A549 (cell line): Measurements from ENCODE around the gene TMEM54. TPM values are rescaled to one million over a fixed set of nuclear protein-coding genes. Genes with fewer than 3 reads are reported as not detected.

Source experiments
- ATAC-seq, 2 experiments: fragments of 200-7000 bp in 1 of 2; fragments of >200 bp in 1 of 2; cut with Nextera tagmentation in 1 of 2; cut with Tn5 transposase in 1 of 2; 3 replicates each; pipeline versions ENCODE4 v1.8.0 to v1.9.1; 2018 to 2020; ENCODE audit warnings: mild to moderate bottlenecking in 1 of 2, moderate library complexity in 1 of 2
- CTCF ChIA-PET: fragments of 300-600 bp; sonication (Branson Sonifier 250); formaldehyde crosslinking; extraction: SDS; loops from one replicate; lab custom pipeline; 2021; ENCODE audit warnings: antibody characterized with exemption, inconsistent platforms; lab: Yijun Ruan, JAX
- POLR2A ChIA-PET: fragments of 350-600 bp; formaldehyde crosslinking; extraction: SDS; loops from one replicate; lab custom pipeline; 2021; ENCODE audit warnings: antibody characterized with exemption, inconsistent platforms; lab: Yijun Ruan, JAX
- DNase-seq, 2 experiments: peaks; one replicate each; pipeline versions ENCODE4 v3.0.0 to v3.0.0-alpha.2; 2011 to 2016; ENCODE audit warnings: low read depth in 1 of 2, low spot score in 1 of 2
- FAIRE-seq: peaks from 2 replicates; lab custom pipeline; 2011; peaks lifted over from hg19 to GRCh38; lab: Jason Lieb, UNC
- H3K27ac ChIP-seq, 2 experiments: fragments of >200 bp; sonication (Bioruptor Twin); formaldehyde crosslinking; 3 replicates each; pipeline ENCODE4 v1.5.1; 2016 to 2017
- H3K4me1 ChIP-seq: fragments of >200 bp; sonication (Bioruptor Twin); formaldehyde crosslinking; 3 replicates; pipeline ENCODE4 v1.6.1; 2016
- H3K4me2 ChIP-seq: fragments of >200 bp; sonication (Bioruptor Twin); formaldehyde crosslinking; 3 replicates; pipeline ENCODE4 v1.6.1; 2016
- H3K4me3 ChIP-seq: fragments of >200 bp; sonication (Bioruptor Twin); formaldehyde crosslinking; 3 replicates; pipeline ENCODE4 v1.5.1; 2016
- H3K9me3 ChIP-seq: fragments of >200 bp; sonication (Bioruptor Twin); formaldehyde crosslinking; 3 replicates; pipeline ENCODE4 v1.6.1; 2016
- BCL3 ChIP-seq: fragments of >200 bp; sonication (Bioruptor Twin); formaldehyde crosslinking; IDR thresholded peaks from 3 replicates; pipeline ENCODE4 v1.6.1; 2016
- CBX8 ChIP-seq: fragments of 200-600 bp; sonication (generic); IDR thresholded peaks from 2 replicates; pipeline ENCODE4 v1.6.1; 2016
- CEBPB ChIP-seq, 2 experiments: fragments of >200 bp in 1 of 2; sonication (Bioruptor Twin) in 1 of 2; formaldehyde crosslinking in 1 of 2; IDR thresholded peaks; 2 replicates each; pipeline ENCODE4 v1.6.1; 2012 to 2016
- CHD4 ChIP-seq: fragments of 200-600 bp; sonication (generic); IDR thresholded peaks from 2 replicates; pipeline ENCODE4 v1.6.1; 2016; ENCODE audit warnings: antibody characterized with exemption, mild to moderate bottlenecking, borderline replicate concordance
- EHF ChIP-seq: fragments of 250-450 bp; sonication (Bioruptor Pico); IDR thresholded peaks from 2 replicates; pipeline ENCODE4 v1.5.0; 2020; ENCODE audit warnings: mild to moderate bottlenecking
- EP300 ChIP-seq, 2 experiments: fragments of >200 bp; sonication (Bioruptor Twin); formaldehyde crosslinking; IDR thresholded peaks; 2 replicates in 1 of 2; 3 replicates in 1 of 2; pipeline ENCODE4 v1.6.1; 2016 to 2017
- FOSL2 ChIP-seq, 2 experiments: fragments of 450-650 bp in 1 of 2; fragments of >200 bp in 1 of 2; sonication (Bioruptor Twin) in 1 of 2; formaldehyde crosslinking; IDR thresholded peaks; 2 replicates each; pipeline versions ENCODE4 v1.5.0 to v1.6.1; 2016 to 2020; ENCODE audit warnings: mild to moderate bottlenecking in 1 of 2, moderate library complexity in 1 of 2
- GATA3 ChIP-seq: IDR thresholded peaks from 2 replicates; pipeline ENCODE4 v1.6.1; 2012; ENCODE audit warnings: borderline replicate concordance
- HDAC2 ChIP-seq: fragments of 200-600 bp; sonication (generic); IDR thresholded peaks from 2 replicates; pipeline ENCODE4 v1.6.1; 2016
- HES2 ChIP-seq: fragments of >200 bp; sonication (Bioruptor Twin); formaldehyde crosslinking; IDR thresholded peaks from 2 replicates; pipeline ENCODE4 v1.6.1; 2016
- HOXA7 ChIP-seq: fragments of 250-450 bp; sonication (Bioruptor Pico); IDR thresholded peaks from 2 replicates; pipeline ENCODE4 v1.5.0; 2020; ENCODE audit warnings: mild to moderate bottlenecking, moderate library complexity
- HOXB5 ChIP-seq: fragments of 250-450 bp; sonication (Bioruptor Pico); IDR thresholded peaks from 2 replicates; pipeline ENCODE4 v1.5.0; 2020; ENCODE audit warnings: mild to moderate bottlenecking, moderate library complexity
- JUN ChIP-seq, 2 experiments: fragments of >200 bp; sonication (Bioruptor Twin); formaldehyde crosslinking; IDR thresholded peaks; 2 replicates in 1 of 2; 3 replicates in 1 of 2; pipeline ENCODE4 v1.6.1; 2016 to 2017
- KDM1A ChIP-seq: fragments of 200-600 bp; sonication (generic); IDR thresholded peaks from 2 replicates; pipeline ENCODE4 v1.6.1; 2016; ENCODE audit warnings: low read depth, mild to moderate bottlenecking
- MAFK ChIP-seq: fragments of 450-650 bp; IDR thresholded peaks from 2 replicates; pipeline ENCODE4 v1.6.1; 2014; ENCODE audit not compliant: partially characterized antibody
- MAZ ChIP-seq: fragments of 150-350 bp; IDR thresholded peaks from 2 replicates; pipeline ENCODE4 v1.6.1; 2014; ENCODE audit warnings: antibody characterized with exemption, low read depth, low read length, borderline replicate concordance
- MYC ChIP-seq: IDR thresholded peaks from 2 replicates; pipeline ENCODE4 v1.6.1; 2012; ENCODE audit warnings: mild to moderate bottlenecking, inconsistent platforms, low read length, improper control_type of control experiment, borderline replicate concordance
- NFE2L2 ChIP-seq: fragments of 150-350 bp; conservative IDR thresholded peaks from 2 replicates; pipeline ENCODE4 v1.6.1; 2014; ENCODE audit warnings: low read length
- NPAS2 ChIP-seq: fragments of 250-450 bp; sonication (Bioruptor Pico); IDR thresholded peaks from 2 replicates; pipeline ENCODE4 v1.8.0; 2022; ENCODE audit warnings: mild to moderate bottlenecking, moderate library complexity, borderline replicate concordance
- PBX3 ChIP-seq: IDR thresholded peaks from 2 replicates; pipeline ENCODE4 v1.6.1; 2012
- PHF8 ChIP-seq: fragments of 200-600 bp; sonication (generic); IDR thresholded peaks from 2 replicates; pipeline ENCODE4 v1.6.1; 2016; ENCODE audit warnings: low read depth, mild to moderate bottlenecking, antibody characterized with exemption, moderate library complexity, borderline replicate concordance
- POLR2A ChIP-seq: IDR thresholded peaks from 2 replicates; pipeline ENCODE4 v1.6.1; 2012; ENCODE audit warnings: mild to moderate bottlenecking, low read length
- RAD21 ChIP-seq, 2 experiments: fragments of >200 bp in 1 of 2; sonication (Bioruptor Twin) in 1 of 2; formaldehyde crosslinking in 1 of 2; IDR thresholded peaks in 1 of 2; conservative IDR thresholded peaks in 1 of 2; 2 replicates in 1 of 2; 3 replicates in 1 of 2; pipeline ENCODE4 v1.6.1; 2012 to 2018; ENCODE audit warnings: inconsistent platforms in 1 of 2
- RARB ChIP-seq: fragments of 250-450 bp; sonication (Bioruptor Pico); IDR thresholded peaks from 2 replicates; pipeline ENCODE4 v1.8.0; 2021; ENCODE audit warnings: mild to moderate bottlenecking, moderate library complexity
- RCOR1 ChIP-seq: fragments of 150-350 bp; IDR thresholded peaks from 2 replicates; pipeline ENCODE4 v1.6.1; 2014; ENCODE audit warnings: antibody characterized with exemption, low read length, low read depth
- REST ChIP-seq: fragments of 200-600 bp; sonication (generic); IDR thresholded peaks from 2 replicates; pipeline ENCODE4 v1.6.1; 2016; ENCODE audit warnings: antibody characterized with exemption, mild to moderate bottlenecking, moderate library complexity
- RNF2 ChIP-seq: fragments of 200-600 bp; sonication (generic); IDR thresholded peaks from 2 replicates; pipeline ENCODE4 v1.6.1; 2016; ENCODE audit warnings: low read depth, mild to moderate bottlenecking, antibody characterized with exemption, moderate library complexity, borderline replicate concordance
- SMC3 ChIP-seq: fragments of >200 bp; sonication (Bioruptor Twin); formaldehyde crosslinking; IDR thresholded peaks from 3 replicates; pipeline ENCODE4 v1.6.1; 2018; ENCODE audit warnings: inconsistent platforms
- SREBF2 ChIP-seq: fragments of 450-650 bp; IDR thresholded peaks from 2 replicates; pipeline ENCODE4 v1.6.1; 2014; ENCODE audit warnings: mild to moderate bottlenecking, moderate library complexity
- USF2 ChIP-seq: fragments of 450-650 bp; IDR thresholded peaks from 2 replicates; pipeline ENCODE4 v1.6.1; 2014; ENCODE audit warnings: antibody characterized with exemption
- WGBS: methylation state at CpG from one replicate; pipeline ENCODE4 v1.1.6; 2017; ENCODE audit errors: missing lambda C conversion rate; 5-methylcytosine and 5-hydroxymethylcytosine counted together
- polyA plus RNA-seq, 4 experiments: library from polyadenylated mRNA; depleted of rRNA in 3 of 4; stranded (reverse); fragments of >200 nt; fragmentation: RNase III in 1 of 4; extraction: RNeasy Plus Mini Kit Qiagen cat#74134 plus additional on column Dnase treatment in 1 of 4; gene quantifications; 2 replicates in 3 of 4; 3 replicates in 1 of 4; pipeline ENCODE4 v1.2.3, GENCODE V29; 2011 to 2017

TMEM54 gene
- polyA plus RNA-seq, 2 of the 4 experiments (the other 2 are of a cell fraction) = 22.1 to 29.7 TPM

GRCh38 chr1:32928285-32928684, 27.1 kb upstream of the TMEM54 start:
- 95% methylated on average over 2 of the region's 2 CpGs for WGBS
- POLR2A ChIA-PET = no interaction called here
- ATAC-seq (no peak), FAIRE-seq (no peak), DNase-seq (no peak)
- Histone ChIP-seq H3K9me3 (no peaks in the 10 kb centered on the region), H3K4me1 (no peaks in the 10 kb centered on the region), H3K4me3 (no peak overlapping the region), H3K4me2 (no peak overlapping the region), H3K27ac (no peak overlapping the region)
- CTCF ChIA-PET = interaction anchor here (1.2 to 2.6 kb wide), 4 partner anchors 35 to 157 kb away, joined by 4 to 10 read pairs (median 6); no protein-coding TSS in a partner anchor
- no peak for TF ChIP-seq HDAC2
- no peak for TF ChIP-seq SREBF2

- no peak for ATAC-seq
- H3K4me1 ChIP-seq = no peaks in the 10 kb centered on the region
- CTCF ChIA-PET = interaction anchor here (1.2 to 1.7 kb wide), 3 partner anchors 35 to 158 kb away, joined by 4 to 7 read pairs (median 4); no protein-coding TSS in a partner anchor
Observed at GRCh38 chr1:32927441-32927840, 26.3 kb upstream of the TMEM54 start.

GRCh38 chr1:32926562-32926961, 25.4 kb upstream of the TMEM54 start:
- no peak for DNase-seq
- 80% methylated on average over 6 of the region's 6 CpGs for WGBS
- H3K4me2 ChIP-seq = no peak overlapping the region
- FAIRE-seq = no peak
- no peak for ATAC-seq
- H3K27ac ChIP-seq = no peak overlapping the region
- no peak overlapping the region for H3K4me3 ChIP-seq
- H3K4me1 ChIP-seq = no peaks in the 10 kb centered on the region
- ChIA-PET CTCF (interaction anchor here (0.7 to 0.9 kb wide), 2 partner anchors 129 to 207 kb away, joined by 3 to 4 read pairs; no protein-coding TSS in a partner anchor), POLR2A (no interaction called here)
- no peaks in the 10 kb centered on the region for H3K9me3 ChIP-seq
- TF ChIP-seq RNF2 (no peak), NFE2L2 (no peak), KDM1A (no peak), SMC3 (no peak), JUN (IDR thresholded peaks at IDR 0.05) (no peak), USF2 (no peak), NPAS2 (no peak), POLR2A (no peak), REST (no peak), MYC (no peak), CBX8 (no peak), MAZ (no peak), MAFK (no peak), RARB (no peak), CEBPB (IDR thresholded peaks at IDR 0.05) (no peak)

More at GRCh38 chr1:32927441-32927840, 26.3 kb upstream of the TMEM54 start:
- FAIRE-seq (no peak), DNase-seq (no peak)
- no peak overlapping the region for H3K4me2 ChIP-seq
- no peak overlapping the region for H3K27ac ChIP-seq
- POLR2A ChIA-PET = no interaction called here
- no peak overlapping the region for H3K4me3 ChIP-seq
- no peaks in the 10 kb centered on the region for H3K9me3 ChIP-seq
- TF ChIP-seq HDAC2 (no peak), NFE2L2 (no peak), RARB (no peak), GATA3 (no peak), HOXA7 (CRISPR knock-in tag) (no peak), HES2 (no peak), PBX3 (no peak), CEBPB (IDR thresholded peaks at IDR 0.05) (no peak), EHF (no peak), CHD4 (no peak), SREBF2 (no peak), HOXB5 (CRISPR knock-in tag) (no peak), SMC3 (no peak), BCL3 (no peak), EP300 (IDR thresholded peaks at IDR 0.05) (no peak), NPAS2 (no peak), FOSL2 (IDR thresholded peaks at IDR 0.05) (no peak), FOSL2 (CRISPR knock-in tag; IDR thresholded peaks at IDR 0.05) (no peak), PHF8 (no peak), RAD21 (conservative IDR thresholded peaks at IDR 0.05 in 1 of 2, IDR thresholded peaks at IDR 0.05 in 1 of 2) (no peak), RCOR1 (no peak)
- WGBS = 48% methylated on average over 2 of the region's 2 CpGs
